ENCODE results near the gene PLET1.
"Not testable (repeated sequence)": the region's sequence is repeated elsewhere in the genome, so short reads cannot be mapped to it uniquely, and the experiment has no call there.

Gene PLET1

DNA sequence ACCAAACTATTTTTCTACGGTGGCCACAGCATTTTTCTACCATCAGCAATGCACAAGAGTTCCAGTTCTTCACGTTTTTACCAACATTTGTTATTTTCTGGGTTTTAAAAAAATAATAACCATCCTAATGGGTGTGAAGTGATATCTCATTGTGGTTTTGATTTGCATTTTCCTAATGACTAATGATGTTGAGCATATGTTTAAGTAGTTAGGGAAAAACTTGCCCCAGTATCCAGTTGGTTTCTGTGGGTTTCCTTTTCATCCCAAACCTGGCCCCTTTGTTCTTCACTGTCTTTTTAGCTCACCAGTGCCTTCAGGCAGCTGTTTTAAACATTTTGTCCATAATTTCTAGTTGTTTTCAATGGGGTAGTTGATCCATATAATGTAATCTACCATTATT, 49.1 kb downstream of the PLET1 start:
- DNase-seq (ENCODE audit: low read depth), result no peak

GRCh38 chr11:112210890-112211289, 49.8 kb downstream of the PLET1 start:
- no peak for DNase-seq (ENCODE audit: low read depth)

GRCh38 chr11:112206071-112206470, 54.6 kb downstream of the PLET1 start:
- no peak for DNase-seq (ENCODE audit: low read depth)

GRCh38 chr11:112200252-112200651, 60.4 kb downstream of the PLET1 start:
- DNase-seq (ENCODE audit: low read depth), result no peak

DNA sequence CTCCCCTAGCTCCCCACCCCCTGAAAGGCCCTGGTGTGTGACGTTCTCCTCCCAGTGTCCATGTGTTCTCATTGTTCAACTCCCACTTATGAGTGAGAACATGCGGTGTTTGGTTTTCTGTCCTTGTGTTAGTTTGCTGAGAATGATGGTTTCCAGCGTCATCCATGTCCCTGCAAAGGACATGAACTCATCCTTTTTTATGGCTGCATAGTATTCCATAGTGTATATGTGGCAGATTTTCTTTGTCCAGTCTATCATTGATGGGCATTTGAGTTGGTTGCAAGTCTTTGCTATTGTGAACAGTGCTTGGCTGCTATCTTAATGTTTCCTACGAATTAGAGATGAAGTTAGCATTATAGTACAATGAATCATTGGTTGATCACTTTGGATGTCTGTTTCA, 61.6 kb downstream of the PLET1 start:
- DNase-seq (ENCODE audit: low read depth), result not testable (repeated sequence)

All from activated T-helper 9 cell treated with anti-CD3 and anti-CD28 coated beads, Interleukin-2, amount 50 U/mL, for 16 hours (primary cell).